Stimulated activated CD4-positive, alpha-beta T cell treated with anti-CD3 and anti-CD28 coated beads, Interleukin-12 subunit alpha, Interleukin-12 subunit beta, amount 100 ng/mL, for 48 hours (primary cell): ENCODE data around the gene TMEM14B.
A peak's percentile ranks its signal among the peaks of the same experiment; 100 is the strongest.
"Not testable (repeated sequence)": the region's sequence is repeated elsewhere in the genome, so short reads cannot be mapped to it uniquely, and the experiment has no call there.

Source experiments
- DNase-seq, 3 donors: peaks; one replicate each; pipeline ENCODE4 v3.0.0-alpha.2; 2020; ENCODE audit warnings: low read depth in 2 of 3, low spot score in 1 of 3

The TMEM14B gene

DNA sequence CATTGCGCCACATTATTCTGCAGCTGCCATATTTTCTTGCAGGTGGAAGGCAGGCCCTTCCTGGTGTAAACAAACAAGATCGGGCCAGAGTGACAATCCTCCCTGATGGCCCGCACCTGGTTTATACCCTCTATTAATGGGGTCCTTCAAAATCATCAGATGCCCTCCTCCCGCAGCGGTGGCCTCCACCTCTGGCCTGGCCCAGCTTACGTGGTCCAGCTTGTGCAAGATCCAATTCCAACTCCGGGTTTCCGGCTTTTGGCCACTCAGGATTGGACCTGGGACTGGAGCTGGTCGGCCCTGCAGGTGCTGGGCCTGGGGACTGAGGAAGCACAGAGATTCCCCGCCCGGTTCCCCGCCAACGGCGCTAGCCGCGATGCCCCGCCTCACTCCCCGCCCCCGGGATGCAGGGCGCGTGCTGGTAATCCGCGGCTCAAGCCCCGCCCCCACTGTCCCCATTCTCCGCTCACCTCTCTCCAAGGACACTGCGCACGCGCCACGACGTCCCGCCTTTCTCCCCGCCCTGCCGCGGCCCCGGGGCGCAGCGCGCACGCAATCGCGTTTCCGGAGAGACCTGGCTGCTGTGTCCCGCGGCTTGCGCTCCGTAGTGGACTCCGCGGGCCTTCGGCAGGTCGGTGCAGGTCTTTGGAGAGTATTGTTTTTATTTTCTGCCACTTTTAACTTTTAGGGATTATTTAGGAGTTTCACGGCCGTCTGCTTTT is at the start of gene TMEM14B:
Gene TMEM14B, plus strand, starts transcription at position 555 of the 722 bp plus-strand sequence. CDS start 1,441 bp downstream, outside the sequence.
- peak; percentile 98 to 100 (median 99) for DNase-seq

GRCh38 chr6:10713962-10714361 is 33.6 kb upstream of the TMEM14B start:
- no peak for DNase-seq

- DNase-seq: peak in 1 of 3 donors; percentile 61
Measured at GRCh38 chr6:10719296-10719963, 28.2 kb upstream of the TMEM14B start.

- no peak for DNase-seq
Measured at GRCh38 chr6:10719964-10720264, 27.7 kb upstream of the TMEM14B start.

GRCh38 chr6:10720265-10720959 is 27.2 kb upstream of the TMEM14B start:
- DNase-seq: peak in 2 of 3 donors; percentile 18 to 35

DNA sequence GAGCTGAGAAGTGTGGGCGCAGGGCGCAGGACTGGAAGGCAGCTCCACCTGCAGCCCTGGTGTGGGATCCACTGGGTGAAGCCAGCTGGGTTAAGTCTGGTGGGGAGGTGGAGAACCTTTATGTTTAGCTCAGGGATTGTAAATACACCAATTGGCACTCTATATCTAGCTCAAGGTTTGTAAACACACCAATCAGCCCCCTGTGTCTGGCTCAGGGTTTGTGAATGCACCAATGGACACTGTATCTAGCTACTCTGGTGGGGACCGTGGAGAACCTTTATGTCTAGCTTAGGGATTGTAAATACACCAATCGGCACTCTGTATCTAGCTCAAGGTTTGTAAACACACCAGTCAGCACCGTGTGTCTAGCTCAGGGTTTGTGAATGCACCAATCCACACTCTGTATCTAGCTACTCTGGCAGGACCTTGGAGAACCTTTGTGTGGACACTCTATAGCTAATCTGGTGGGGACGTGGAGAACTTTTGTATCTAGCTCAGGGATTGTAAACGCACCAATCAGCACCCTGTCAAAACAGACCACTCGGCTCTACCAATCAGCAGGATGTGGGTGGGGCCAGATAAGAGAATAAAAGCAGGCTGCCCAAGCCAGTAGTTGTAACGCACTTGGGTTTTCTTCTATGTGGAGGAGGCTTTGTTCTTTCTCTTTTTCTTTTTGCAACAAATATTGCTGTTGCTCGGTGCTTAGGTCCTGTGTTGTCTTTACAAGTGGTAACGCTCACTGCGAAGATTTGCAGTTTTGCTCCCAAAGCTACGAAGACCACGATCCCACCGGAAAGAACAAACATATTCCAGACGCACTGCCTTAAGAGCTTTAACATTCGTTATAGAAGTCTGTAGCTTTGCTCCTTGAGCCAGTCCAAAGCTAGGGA is 26.4 kb upstream of the TMEM14B start:
- DNase-seq: peak in 1 of 3 donors; percentile 14

- DNase-seq: no peak
Measured at GRCh38 chr6:10721850-10722569, 25.6 kb upstream of the TMEM14B start.

DNA sequence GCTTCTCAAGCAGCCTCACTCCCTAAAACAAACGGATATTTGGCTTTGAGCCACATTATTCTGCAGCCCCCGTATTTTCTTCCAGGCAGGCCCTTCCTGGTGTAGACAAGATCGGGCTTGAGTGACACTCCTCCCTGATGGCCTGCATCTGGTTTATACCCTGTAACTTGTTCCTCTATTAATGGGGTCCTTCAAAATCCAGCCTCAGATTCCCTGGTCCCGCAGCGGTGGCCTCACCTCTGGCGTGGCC is 25.1 kb upstream of the TMEM14B start:
- DNase-seq: no peak

- peak; percentile 82 to 91 (median 91) for DNase-seq
Measured at GRCh38 chr6:10722820-10723566, 24.6 kb upstream of the TMEM14B start, which contains the start of gene TMEM14C. TMEM14C (plus strand) TSS chr6:10723070; CDS start chr6:10724614, 1,544 bp downstream.

DNA sequence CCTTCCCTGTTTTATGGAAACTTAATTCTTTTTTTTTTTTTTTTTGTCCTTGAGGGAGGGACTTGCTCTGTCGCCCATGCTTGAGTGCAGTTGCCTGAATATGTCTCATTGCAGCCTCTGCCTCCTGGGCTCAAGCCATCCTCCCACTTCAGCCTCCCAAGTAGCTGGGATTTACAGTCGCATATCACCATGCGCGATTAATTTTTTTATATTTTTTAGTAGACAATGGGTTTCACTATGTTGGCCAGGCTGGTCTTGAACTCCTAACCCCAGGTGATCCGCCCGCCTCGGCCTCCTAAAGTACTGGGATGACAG is 24.1 kb upstream of the TMEM14B start:
- no peak for DNase-seq

GRCh38 chr6:10725044-10725443 is 22.6 kb upstream of the TMEM14B start:
- no peak for DNase-seq

GRCh38 chr6:10725716-10726115 is 21.9 kb upstream of the TMEM14B start:
- DNase-seq: no peak

DNA sequence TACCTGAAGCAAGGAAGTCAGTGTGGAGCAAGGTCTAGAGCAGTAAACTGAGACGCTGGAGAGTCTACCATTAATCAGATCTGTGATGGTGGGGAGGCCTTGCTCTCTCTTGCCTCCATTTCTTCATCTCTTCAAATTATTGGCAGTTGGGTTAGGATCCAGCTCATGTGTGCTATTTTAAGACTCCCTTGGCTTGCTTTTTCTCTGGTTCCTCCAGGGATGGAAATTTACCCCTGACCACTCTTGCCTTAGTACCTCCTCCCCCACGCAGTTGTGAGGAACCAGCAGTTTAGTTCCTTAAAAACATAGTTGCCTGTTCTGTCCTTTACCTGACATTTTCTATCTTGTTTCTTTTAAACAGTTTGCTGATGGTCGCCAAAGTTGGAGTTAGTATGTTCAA is 17.4 kb upstream of the TMEM14B start:
- no peak for DNase-seq

DNA sequence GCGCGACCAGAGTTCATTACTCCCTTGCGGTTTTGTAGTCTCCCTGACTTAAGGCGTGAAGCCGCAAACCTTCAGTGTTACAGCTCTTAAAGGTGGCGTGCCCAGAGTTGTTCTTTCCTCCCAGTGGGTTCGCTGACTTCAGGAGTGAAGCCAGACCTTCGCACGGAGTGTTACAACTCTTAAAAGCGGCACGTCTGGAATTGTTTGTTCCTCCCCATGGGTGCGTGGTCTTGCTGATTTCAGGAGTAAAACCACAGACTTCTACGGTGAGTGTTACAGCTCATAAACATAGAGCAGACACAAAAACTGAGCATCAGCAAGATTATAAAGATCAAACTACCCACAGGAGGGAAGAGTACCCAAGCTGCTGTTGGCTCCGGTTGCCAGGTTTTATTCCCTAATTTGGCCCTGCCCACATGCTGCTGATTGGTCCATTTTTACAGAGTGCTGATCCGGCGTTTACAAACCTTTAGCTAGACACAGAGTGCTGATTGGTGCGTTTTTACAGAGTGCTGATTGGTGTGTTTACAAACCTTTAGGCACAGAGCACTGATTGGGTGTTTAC is 14.4 kb upstream of the TMEM14B start:
- DNase-seq: no peak

DNA sequence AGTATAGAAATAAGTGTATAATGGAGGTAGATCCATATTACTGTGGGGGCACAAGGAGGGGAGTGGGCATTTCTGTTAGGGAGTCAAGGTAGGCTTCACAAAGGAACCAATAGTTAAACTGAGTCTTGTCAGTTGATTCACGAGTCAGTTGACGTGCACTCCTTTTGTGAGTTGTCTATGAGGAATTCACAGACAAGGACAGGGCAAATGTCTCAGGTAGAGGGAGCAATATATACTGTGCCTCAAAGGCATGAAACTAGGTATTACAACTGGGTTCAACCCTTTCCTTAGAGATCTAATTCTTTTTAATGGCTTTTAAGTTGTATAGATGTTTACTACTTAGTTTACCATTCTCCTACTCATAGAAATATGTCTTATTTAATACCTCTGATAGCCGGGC is 13.7 kb upstream of the TMEM14B start:
- no peak for DNase-seq

DNA sequence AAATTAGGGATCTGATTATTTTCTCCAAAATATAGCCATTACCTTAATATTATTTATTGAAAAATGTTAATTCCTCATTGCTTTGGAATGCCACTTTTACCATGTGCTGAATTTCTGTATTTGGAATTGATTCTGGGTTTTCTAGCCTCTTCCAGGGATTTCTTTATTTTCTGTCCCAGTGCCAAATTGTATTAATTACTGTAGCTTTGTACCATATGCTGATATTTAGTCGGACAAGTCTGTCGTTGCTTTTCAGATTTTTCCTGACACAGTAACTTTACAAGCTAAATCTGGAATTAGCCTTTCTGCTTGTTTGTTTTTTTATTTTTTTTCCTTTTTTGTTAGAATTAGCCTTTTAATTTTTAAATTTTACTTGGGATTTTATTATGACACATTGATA is 10.9 kb upstream of the TMEM14B start:
- no peak for DNase-seq

GRCh38 chr6:10740061-10740460 is 7.5 kb upstream of the TMEM14B start:
- no peak for DNase-seq

GRCh38 chr6:10741643-10742042 is 6.0 kb upstream of the TMEM14B start:
- not testable (repeated sequence) for DNase-seq

DNA sequence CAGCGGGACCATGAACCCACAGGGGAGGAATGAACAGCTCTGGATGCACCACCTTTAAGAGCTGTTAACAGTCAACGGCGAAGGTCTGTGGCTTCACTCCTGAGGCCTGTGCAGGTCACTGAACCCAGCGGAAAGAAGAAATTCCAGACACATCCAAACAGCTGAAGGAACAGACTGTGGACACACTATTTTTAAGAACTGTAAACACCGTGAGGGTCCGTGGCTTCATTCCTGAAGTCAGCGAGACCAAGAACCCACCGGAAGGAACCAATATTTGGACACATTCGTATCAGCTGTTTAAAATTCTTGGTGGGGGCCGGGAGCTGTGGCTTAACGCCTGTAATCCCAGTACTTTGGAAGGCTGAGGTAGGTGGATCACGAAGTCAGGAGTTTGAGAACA is 5.4 kb upstream of the TMEM14B start:
- no peak for DNase-seq

- DNase-seq: no peak
Measured at GRCh38 chr6:10743515-10743914, 4.1 kb upstream of the TMEM14B start.
